Astrocyte of the spinal cord (primary cell): ENCODE results near the gene CIRBP.

Source experiments
- DNase-seq: peaks from one replicate; pipeline ENCODE4 v3.0.0; 2011; ENCODE audit warnings: low read depth, low spot score
- H3K4me3 ChIP-seq: 2 replicates; pipeline ENCODE4 v1.5.1; 2011; ENCODE audit warnings: low read depth, mild to moderate bottlenecking, low read length, moderate library complexity
- in situ Hi-C: cut with HindIII; loops from 2 replicates; pipeline ENCODE4 v1.10.0; 2017; ENCODE audit warnings: low sequenced_read_pairs
- TF ChIP-seq, protein P1 (sequence below): IDR thresholded peaks from 2 replicates; pipeline ENCODE4 v1.5.1; 2012; ENCODE audit warnings: low read depth, mild to moderate bottlenecking, low read length, inconsistent platforms

The CIRBP gene

DNA sequence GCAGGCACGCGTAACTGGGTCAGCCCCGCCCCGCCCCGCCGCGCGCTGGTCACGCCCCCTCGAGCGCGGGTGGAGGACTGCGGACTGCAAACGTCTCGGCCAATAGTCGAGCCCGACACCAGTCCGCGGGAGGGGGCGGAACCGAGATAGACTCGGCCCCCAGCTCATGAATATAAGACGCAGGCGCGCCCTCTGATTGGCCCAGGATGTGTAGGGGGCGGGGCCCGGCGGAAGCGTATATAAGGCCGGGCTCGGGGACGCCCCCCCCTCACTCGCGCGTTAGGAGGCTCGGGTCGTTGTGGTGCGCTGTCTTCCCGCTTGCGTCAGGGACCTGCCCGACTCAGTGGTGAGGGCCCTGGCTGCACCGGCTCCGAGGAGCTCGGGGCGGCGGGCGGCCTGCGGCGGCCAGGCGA is at the start of gene CIRBP:
Gene CIRBP (plus strand): TSS at position 268 of the 413 bp plus-strand sequence. CDS start 1,602 bp downstream, outside the sequence.
- DNase-seq = peak; percentile 99
- in situ Hi-C loops = no loop called here
- TF ChIP-seq, protein P1, sequence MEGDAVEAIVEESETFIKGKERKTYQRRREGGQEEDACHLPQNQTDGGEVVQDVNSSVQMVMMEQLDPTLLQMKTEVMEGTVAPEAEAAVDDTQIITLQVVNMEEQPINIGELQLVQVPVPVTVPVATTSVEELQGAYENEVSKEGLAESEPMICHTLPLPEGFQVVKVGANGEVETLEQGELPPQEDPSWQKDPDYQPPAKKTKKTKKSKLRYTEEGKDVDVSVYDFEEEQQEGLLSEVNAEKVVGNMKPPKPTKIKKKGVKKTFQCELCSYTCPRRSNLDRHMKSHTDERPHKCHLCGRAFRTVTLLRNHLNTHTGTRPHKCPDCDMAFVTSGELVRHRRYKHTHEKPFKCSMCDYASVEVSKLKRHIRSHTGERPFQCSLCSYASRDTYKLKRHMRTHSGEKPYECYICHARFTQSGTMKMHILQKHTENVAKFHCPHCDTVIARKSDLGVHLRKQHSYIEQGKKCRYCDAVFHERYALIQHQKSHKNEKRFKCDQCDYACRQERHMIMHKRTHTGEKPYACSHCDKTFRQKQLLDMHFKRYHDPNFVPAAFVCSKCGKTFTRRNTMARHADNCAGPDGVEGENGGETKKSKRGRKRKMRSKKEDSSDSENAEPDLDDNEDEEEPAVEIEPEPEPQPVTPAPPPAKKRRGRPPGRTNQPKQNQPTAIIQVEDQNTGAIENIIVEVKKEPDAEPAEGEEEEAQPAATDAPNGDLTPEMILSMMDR = no peak
- peak within 1 kb of the TSS; percentile 47 for H3K4me3 ChIP-seq

DNA sequence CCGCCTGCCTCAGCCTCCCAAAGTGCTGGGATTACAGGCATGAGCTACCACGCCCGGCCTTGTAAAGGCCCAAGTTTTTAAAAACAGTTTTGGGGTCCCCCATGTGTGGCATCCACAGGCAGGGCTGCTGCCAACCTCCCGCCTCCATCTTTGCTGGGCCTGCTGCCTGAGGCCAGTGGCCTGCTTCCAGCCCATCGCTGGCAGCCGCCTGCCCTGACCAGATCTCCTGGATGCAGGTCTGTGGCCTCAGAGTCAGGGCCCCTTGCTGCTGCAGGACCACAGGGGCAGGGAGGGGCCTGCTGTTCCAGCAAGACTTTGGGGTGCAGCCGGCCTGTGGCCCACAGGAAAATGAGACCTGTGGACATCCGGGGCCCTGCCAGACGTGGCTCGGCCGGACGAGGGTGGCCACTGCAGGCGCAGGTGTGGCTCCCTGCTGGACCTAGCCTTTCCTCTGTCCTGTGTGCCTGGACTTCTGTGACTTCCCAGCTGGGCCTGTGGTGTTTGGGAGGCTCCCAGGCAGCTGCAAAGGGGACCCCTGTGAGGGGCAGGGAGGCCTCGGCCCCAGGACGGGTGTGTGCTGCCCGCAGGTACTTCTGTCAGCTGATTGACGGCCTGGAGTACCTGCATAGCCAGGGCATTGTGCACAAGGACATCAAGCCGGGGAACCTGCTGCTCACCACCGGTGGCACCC is 49.2 kb upstream of the CIRBP start:
- H3K4me3 ChIP-seq = no peak overlapping the region
- DNase-seq = no peak
- TF ChIP-seq, protein P1 = no peak
- in situ Hi-C loops = no loop called here

DNA sequence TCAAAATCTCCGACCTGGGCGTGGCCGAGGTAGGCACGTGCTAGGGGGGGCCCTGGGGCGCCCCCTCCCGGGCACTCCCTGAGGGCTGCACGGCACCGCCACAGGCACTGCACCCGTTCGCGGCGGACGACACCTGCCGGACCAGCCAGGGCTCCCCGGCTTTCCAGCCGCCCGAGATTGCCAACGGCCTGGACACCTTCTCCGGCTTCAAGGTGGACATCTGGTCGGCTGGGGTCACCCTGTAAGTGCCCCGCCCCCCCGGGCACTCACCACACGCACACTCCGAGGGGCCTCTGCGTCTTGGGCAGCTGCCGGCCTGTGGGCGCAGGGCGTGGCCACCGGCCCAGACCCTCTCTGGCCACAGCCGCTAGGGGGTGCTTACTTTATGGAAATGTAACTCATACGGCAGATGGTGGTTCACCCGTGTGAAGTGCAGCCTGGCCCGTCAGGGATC is 48.6 kb upstream of the CIRBP start:
- no peak overlapping the region for H3K4me3 ChIP-seq
- no peak for DNase-seq
- TF ChIP-seq, protein P1 = peak; percentile 20
- in situ Hi-C loops = no loop called here

DNA sequence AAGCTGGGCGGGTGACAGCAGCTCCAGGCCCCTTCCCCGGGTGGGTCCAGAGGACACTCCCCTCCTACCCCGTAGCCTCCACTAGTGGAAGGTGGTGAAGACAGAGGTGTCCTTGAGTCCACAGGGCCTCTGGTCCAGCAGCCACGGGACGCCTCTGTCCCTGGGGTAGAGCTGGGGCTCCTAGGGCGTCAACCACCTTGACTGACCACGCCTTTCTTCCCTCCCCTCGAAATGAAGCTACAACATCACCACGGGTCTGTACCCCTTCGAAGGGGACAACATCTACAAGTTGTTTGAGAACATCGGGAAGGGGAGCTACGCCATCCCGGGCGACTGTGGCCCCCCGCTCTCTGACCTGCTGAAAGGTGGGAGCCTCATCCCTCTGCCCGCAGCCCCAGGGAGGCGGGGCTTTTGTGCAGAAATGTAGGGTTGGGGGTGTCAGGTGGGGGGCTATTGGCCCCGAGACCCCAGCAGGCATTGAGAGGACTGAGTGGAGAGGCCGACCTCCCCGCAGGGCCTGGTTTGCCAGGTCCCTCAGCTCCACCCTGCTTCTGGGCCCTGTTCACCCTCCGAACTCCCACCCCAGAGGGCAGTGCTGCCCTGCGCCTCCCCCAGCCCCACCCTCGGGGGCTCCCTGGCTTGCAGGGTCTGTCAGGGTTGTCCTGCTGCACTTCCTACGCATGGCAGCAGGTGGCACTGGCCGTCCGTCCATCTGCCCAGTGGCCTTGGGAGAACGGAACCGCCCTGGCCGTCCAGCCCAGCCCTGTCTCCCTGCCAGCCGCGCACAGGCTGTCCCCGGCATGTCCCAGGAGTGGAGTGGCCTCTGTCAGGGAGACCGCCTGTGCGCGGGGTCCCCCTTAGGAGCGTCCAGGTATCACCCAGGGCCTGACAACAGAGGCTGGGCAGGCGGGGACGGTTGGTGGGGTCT is 47.9 kb upstream of the CIRBP start:
- TF ChIP-seq, protein P1 = peak; percentile 77
- in situ Hi-C loops = no loop called here
- H3K4me3 ChIP-seq = no peak overlapping the region
- DNase-seq = peak; percentile 50

DNA sequence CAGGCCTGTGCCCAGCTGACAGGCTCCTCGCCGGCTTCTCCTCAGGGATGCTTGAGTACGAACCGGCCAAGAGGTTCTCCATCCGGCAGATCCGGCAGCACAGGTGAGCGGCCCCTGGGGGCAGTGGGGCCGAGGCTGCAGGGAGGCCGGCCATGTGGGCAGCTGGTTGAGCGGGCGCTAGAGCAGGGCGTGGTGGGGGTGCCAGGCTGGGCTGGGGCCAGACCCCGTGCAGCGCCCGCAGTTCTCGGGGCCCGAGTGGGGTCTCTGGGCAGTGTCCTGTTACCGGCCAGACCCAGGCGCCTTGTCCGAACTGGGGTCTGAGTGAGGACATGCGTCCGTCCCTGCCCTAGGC is 47.3 kb upstream of the CIRBP start:
- no peak overlapping the region for H3K4me3 ChIP-seq
- in situ Hi-C loops = no loop called here
- no peak for DNase-seq

DNA sequence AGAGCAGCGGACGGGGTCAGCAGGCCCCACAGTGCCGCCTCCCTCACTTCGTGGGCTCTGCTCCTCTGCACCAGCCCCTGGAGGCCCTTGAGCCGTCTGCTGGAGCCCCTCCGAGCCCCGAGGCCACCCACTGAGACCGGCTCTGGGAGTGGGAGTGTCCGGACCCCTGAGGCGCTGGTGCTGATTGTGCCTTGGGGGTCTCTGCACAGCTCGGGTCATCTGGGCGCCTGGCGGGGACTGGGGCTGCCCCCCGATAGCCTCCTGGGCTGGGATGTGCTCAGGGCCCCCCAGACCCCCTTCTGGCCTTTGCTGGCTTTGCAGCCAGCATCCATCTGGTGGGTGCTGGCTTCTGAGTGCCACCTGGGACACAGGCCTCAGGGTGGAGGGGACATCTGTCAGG is 46.7 kb upstream of the CIRBP start:
- in situ Hi-C loops = no loop called here
- TF ChIP-seq, protein P1 = peak; percentile 31
- no peak for DNase-seq
- no peak overlapping the region for H3K4me3 ChIP-seq

More for the DNA sequence above, 47.3 kb upstream of the CIRBP start:
- TF ChIP-seq, protein P1 = no peak
